Effector CD4-positive, alpha-beta T cell (primary cell): ENCODE results near the gene YPEL2.
"Not testable (repeated sequence)": the region's sequence is repeated elsewhere in the genome, so short reads cannot be mapped to it uniquely, and the experiment has no call there.

ENCODE experiments used
- DNase-seq: peaks from one replicate; pipeline ENCODE4 v3.0.0-alpha.2; 2020

YPEL2 gene

DNA sequence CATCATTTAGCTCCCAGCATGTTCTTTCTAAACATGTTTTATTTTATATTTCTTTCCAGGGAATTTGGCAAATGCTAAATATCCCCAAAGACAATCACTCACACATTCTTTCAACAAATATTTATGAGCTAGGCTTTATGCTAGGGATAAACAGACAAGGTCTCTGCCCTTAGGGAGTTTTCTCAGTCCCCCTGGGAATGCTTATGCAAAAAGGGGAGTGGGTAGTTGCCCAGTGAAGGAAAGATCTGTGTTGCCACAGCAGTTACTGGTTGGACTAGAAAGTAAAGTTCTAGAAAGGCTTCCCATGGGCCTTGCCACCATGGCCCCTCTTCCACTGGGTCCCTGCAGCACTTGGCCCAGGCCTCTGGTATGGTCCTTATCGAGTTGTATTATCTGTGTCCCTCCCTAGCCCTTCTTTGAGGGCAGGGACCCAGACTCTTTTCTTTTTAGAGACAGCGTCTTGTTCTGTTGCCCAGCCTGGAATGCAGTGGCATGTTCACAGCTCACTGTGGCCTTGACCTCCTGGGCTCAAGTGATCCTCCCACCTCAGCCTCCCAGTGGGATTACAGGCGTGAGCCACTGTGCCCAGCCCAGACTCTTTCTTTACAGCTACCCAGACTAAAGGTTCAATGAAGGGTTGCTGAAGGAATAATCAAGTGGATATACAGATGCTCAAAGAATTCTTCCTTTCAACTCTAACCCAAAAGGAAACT, 78.0 kb downstream of the YPEL2 start:
- no peak for DNase-seq

- no peak for DNase-seq
Measured at GRCh38 chr17:59410049-59410437, 78.6 kb downstream of the YPEL2 start.

DNA sequence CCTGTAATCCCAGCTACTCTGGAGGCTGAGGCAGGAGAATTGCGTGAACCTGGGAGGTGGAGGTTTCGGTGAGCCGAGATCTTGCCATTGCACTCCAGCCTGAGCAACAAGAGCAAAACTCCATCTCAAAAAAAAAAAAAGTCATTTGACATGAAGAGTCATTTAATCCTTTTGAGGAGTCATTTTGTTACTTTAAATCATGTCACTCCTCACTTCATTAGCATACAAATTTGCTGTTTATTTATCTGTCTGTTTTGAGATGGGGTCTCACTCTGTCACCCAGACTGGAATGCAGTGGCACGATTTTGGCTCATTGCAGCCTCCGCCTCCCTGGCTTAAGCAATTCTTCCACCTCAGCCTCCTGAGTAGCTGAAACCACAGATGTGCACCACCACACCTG, 81.0 kb downstream of the YPEL2 start:
- not testable (repeated sequence) for DNase-seq

DNA sequence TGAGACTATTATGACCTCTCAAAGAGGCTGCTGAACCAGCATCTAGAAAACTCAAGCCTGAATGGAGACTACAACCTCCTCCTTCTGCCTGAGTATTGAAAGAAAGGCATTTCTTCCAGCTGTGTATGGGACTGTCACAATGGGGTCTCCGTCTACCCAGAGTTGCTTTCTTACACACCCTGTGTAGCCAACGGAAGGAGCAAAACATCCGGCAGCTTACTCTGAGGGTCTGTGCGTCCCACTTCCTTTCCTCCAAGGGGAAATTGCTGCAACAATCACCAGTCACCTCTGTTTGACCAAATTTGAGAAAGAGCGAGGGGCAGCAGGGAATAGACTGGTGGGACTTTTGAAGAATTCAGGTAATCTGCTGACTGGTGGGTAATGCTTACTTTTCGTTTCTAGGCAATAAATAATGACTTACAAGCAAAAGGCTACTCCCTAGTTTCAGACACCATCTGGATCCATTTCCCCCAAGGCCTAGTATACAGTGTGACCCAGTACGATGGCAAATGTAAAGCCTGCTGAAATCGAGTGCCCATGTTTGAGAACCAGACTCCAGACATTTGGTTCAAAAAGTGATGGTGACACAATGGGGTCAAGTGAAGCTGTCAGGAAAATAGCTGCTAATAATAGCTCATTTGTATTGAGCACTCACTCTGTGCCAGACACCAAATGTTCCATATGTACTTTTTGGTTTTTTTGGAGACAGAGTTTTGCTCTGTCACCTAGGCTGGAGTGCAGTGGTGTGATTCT, 81.7 kb downstream of the YPEL2 start:
- no peak for DNase-seq

GRCh38 chr17:59415397-59415796, 83.9 kb downstream of the YPEL2 start:
- no peak for DNase-seq

GRCh38 chr17:59416184-59416583, 84.7 kb downstream of the YPEL2 start:
- DNase-seq = no peak

DNA sequence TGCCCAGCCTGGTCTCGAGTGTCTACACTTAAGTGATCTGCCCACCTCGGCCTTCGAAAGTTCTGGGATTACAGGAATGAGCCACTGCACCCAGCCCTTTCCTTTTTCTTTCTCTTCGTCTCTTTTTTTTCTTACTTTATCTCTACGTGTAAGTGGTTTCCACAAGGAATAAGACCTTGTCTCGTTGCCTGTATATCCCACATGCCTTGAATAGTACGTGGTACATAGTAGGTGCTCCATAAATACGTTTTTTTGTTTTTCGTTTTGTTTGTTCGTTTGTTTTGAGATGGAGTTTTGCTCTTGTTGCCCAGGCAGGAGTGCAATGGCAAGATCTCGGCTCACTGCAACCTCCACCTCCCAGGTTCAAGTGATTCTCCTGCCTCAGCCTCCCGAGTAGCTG, 86.0 kb downstream of the YPEL2 start:
- DNase-seq = no peak

DNA sequence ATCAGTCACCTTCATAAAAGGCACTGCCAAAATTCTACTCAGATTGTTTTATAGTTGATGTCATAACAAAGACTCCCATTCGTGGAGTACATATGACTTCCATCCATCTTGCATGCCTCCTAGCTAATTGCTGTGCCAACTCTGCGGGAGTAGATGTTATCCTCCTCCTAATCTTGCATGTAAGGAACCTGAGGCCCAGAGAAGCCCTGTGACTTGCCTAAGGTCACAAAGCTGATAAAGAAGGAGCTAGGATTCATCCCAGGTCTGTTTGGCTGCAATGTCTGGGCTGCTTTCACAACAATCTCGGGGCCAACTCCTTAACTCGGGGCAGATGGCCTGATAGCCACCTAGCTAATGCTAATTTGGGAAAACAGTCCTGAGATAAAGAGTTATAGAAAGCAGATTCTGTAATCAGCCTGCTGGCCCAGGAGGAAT, 87.3 kb downstream of the YPEL2 start:
- no peak for DNase-seq

DNA sequence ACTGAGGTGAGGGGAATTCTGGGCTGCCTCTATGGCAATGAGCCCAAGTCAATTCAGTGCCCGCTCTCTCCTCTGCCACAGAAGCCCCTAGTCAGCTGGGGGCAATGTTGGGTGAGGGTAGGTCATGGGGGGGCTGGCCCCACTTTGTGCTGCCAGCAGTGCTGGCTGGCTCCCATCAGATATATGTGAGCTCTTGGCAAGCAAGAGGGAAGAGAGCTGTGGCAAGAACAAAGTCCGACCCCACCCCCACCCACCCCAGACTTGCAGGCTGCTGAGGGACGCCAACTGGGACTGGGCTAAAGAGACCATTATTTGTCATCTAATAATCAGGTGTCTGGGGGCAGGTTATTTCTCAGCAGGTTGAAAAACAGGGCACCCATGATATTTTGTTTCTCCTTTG, 89.4 kb downstream of the YPEL2 start:
- no peak for DNase-seq

- no peak for DNase-seq
Measured at GRCh38 chr17:59421722-59422121, 90.3 kb downstream of the YPEL2 start.

- DNase-seq = no peak
Measured at GRCh38 chr17:59423137-59423724, 91.8 kb downstream of the YPEL2 start.

- no peak for DNase-seq
Measured at GRCh38 chr17:59423903-59424302, 92.4 kb downstream of the YPEL2 start.

DNA sequence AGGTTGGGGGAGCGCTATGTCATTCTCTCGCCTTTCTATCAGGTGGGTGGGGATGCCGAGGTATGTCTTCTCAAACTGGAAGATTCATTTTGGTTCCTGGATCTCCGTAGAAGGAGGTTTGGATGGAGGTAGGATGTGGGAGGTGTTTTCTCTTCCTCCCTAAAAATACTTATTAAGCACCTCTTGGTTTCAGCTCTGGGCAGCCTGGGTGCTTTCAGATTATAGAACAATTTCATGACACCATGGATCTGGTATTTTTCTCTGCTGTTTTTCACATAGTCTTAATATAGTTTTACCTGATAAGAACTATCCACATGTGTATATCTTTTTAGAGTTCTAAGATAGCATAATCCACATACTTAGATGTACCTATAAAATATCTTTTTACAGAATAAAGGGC, 92.9 kb downstream of the YPEL2 start:
- no peak for DNase-seq

GRCh38 chr17:59425085-59425931, 93.9 kb downstream of the YPEL2 start:
- DNase-seq = no peak

- DNase-seq = no peak
Measured at GRCh38 chr17:59426031-59426430, 94.6 kb downstream of the YPEL2 start.

- DNase-seq = no peak
Measured at GRCh38 chr17:59427425-59427921, 96.0 kb downstream of the YPEL2 start.

GRCh38 chr17:59427996-59428395, 96.5 kb downstream of the YPEL2 start:
- DNase-seq = no peak

- no peak for DNase-seq
Measured at GRCh38 chr17:59428916-59429485, 97.5 kb downstream of the YPEL2 start.

DNA sequence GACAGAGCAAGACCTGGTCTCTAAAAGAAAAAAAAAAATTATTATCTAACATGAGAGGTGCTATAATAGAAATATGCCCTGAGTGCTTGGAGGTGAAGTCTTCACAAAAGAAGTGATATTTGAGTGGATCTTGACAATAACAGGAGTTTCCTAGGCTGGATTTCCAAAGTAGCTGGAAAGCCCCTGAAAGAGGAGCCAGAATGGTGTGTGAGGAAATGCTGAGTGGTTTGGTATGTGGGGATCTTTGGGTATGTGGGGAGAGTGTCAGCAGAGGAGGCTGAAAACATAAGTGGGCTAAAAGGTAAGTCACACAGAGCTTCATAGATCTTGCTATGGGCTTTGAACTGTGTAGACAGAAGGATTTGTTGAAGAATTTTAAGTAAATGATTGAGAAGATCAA, 100.1 kb downstream of the YPEL2 start:
- DNase-seq = no peak

DNA sequence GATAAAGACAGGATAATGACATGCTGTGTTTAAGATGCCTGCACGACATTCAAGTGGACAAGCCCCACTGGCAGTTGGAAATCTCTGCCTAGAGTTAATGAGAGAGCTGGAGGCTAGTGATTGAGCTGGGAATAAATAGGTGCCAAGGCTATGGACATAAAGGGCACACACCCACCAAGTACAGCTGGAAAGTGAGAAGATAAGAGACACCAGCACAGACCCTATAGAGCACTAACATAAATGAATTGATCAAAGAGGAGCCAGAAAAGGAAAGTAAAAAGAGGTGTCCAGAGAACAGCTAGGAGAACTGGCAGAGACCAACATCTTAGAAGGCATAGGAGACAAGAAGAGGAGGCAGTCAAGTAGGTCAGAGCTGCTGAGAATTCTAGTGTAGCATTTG, 101.2 kb downstream of the YPEL2 start:
- no peak for DNase-seq

- DNase-seq = no peak
Measured at GRCh38 chr17:59433586-59433985, 102.1 kb downstream of the YPEL2 start.

DNA sequence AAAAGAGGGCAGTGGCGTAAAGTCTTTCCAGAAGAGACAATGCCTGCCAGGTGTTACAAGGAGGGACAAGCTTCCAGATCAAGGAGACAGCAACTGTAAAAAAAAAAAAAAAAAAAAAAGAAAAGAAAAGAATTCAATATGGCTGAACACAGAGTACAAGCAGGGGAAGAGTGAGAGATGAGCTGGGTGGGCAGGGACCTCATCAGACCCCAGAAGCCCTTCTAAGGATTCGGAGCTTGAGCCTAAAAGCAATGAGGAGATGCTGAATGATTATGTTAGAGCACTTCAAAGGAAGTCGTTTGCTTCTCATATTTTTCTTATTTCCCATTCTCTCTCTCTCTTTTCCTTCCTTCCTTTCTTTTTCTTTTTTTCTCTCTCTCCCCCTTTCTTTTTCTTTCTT, 103.0 kb downstream of the YPEL2 start:
- no peak for DNase-seq

- no peak for DNase-seq
Measured at GRCh38 chr17:59435238-59435637, 103.8 kb downstream of the YPEL2 start.
